SHP77 treated with DMSO at 0.1 percent for 48 hours (cell line): Measurements from ENCODE around the gene MID1IP1.

ENCODE experiments used
- DNase-seq: peaks from one replicate; lab custom pipeline; 2025; lab: John Stamatoyannopoulos, UW

MID1IP1 gene, protein sequence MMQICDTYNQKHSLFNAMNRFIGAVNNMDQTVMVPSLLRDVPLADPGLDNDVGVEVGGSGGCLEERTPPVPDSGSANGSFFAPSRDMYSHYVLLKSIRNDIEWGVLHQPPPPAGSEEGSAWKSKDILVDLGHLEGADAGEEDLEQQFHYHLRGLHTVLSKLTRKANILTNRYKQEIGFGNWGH

DNA sequence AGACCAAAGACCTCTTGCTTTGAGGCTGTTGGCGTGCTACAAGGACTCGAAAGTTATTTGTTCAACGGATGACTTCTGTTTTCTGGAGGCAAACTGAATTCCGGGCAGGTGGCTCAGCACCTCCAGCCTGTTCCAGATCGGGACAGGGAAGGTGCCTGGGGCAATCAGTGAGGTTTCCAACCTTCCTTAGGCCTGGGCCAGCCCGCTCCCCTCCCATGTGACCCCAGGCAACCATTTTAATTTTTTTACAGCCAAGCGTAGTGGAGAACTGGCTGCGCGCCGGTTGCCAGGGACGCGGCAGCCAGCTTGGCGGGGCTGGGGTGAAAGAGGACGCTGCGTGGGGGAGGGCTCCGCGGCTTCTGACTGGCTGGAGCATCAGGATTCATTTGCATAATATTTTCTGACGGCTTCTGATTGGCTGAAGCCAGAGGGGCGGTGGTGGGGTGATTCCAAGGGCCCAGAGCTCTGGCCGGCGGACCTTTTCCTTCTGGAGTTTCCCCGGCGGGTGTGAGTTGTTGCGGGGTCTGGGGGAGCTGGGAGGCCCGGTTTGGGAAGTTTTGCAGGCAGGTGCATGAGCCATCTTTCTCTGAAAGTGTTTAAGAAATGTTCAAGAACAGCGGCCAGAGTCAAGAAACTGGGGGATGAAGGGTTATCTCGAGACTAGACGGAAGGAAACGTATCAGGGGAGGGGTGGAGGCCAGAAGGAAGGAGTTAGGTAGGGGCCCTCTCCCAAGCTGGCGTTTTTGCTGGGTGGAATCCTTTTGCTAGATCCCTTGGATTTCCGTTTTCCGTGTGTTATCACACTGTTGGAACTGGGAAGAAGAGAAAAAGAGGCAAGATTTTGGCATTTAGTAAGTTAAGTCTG, at the start of gene MID1IP1:
MID1IP1 (plus strand) TSS at position 479 of the 865 bp plus-strand sequence. CDS start 3,488 bp downstream, outside the sequence.
- DNase-seq, result peak; percentile 71

DNA sequence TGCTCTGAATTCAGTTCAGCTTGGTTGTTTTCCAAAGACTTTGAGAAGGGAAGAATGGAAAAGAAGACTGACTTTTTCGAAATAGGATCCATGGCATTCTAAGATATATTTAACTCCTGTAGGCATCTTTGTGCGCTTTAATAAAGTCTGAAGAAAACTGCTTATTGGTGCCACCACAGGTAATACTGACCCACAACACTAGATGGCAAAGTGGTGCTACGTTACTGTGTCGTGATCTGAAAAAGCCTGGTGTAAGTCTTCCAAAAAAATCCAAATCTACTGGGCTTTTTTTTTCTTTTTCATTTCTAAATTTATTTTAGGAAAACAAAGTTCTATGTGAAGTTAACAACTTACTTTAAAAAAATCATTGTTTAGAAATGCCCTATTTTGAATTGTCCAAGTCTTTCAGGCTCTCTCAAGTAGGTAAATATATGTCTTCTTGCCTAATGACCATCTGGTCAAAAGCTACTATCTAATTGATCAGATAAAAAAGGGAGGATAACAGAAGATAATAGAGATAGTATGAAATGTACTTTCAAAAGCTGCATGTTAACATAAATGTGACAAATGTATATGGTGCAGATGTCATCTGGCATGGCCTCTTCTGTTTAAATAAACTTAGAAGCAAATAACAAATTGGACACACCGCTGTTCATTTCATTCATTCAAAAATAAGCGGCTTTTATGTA, 47.0 kb upstream of the MID1IP1 start:
- peak; percentile 1 for DNase-seq

DNA sequence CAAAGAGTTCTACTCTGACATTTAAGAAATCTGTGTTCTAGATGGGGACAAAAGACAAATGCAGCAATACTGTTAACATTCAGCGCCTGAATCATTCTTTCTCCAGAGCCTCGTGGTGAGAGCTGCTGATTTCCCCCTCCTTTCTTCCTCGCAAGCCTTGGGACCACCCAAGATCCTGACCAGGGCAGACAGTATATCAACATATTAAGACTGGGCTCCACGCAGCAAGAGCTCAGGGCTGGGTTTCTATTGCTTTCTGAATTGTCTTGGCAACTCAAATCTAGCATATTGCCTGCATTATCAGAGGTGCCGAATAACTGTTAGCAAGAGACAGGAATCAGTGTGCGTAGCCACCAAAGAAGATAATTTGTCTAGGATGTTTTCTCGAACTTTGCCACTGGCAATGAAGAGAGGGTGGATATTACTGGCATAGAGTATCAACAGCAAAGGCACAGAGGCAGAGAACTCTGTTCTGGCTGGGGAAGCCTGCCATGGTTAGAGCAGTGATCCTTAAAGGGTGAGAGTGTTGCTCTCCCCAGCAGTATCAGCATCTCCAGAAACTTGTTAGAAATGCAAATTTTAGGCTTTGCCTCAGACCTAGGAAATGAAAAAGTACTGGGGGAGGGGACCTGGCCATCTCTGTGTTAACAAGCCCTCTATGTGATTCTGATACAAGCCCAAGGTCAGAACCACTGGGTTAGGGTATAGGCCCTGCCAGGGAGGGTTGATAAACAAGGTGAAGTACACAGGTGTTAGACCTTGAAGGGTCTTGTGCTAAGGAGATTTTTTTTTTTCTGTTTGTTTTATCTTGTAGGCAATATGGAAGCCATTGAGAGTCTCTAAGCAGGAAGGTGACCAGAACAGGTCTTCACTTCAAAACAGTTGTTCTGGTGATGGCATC, 46.2 kb upstream of the MID1IP1 start:
- DNase-seq, result no peak

DNA sequence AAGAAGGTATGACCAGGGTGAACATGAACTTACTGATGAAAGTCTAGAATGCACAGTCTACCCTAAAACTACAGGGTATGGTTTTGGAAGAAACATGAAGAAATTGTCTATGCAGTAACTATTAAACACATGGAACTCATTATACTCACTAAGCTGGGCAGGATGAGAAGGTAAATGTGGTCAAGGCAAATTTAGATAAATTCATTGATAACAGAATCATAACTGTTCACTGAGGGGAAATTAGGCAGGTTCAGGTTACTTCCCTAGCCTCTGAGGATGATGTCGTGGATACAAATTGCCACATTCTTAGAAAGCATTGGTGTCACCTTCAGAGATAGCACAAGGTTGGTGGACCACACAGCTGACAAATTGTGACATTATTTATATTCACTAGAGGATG, 40.4 kb upstream of the MID1IP1 start:
- DNase-seq, result no peak

DNA sequence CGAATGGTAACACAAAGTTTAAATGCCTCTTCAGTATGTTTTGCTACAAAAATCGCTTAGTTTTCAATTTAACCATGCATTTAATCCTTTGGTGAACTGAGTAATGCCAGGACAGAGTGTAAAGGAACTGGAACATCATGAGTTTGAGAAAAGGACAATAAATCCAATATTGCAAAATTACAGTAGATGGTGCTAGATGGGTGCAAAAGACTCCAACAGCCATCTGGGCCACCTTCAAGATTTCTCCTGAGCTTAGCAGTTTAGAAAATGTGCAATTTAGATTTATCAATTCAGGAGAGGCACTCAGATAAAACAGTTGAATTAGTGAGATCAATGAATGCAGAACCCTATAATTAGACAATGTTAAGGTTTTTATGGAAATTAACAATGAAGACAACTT, 33.2 kb upstream of the MID1IP1 start:
- DNase-seq, result no peak

DNA sequence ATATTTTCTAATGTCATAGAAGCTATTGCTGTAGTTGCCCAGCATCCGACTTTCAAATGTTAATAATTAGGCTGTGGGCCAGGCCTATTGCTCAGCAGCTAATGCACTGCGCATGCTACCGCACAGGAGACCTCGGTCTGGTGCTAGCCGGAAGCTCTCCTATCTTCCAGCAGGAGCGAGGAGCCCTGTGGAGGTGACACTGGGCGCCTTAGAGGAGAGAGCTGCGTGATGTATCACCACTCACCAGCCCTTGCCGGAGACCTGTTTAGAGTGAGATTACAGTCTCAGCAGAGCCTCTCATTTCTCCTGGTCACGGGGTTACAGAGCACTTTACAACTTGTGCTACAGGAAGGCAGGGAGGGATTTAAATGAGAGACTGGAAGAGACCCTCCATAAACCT, 31.1 kb upstream of the MID1IP1 start:
- no peak for DNase-seq

DNA sequence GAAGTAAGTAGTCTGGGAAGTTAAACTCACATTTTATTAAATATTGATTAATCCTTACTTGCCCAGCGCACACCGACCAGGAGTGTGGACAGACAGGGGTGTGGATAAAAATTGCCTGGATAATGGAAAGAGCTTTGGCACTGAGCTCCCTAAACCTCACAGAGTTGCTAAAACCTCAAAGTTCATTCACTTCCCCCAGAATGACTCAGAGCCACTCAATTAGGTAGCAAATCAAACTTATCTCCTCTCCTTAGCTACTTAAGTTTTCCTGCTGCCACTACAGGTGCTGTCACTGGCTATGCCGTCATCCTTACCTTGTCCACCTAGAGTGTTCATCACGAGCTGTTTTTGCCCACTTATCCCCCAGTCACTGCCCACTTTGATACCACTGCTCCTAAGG, 27.0 kb upstream of the MID1IP1 start:
- DNase-seq, result no peak

DNA sequence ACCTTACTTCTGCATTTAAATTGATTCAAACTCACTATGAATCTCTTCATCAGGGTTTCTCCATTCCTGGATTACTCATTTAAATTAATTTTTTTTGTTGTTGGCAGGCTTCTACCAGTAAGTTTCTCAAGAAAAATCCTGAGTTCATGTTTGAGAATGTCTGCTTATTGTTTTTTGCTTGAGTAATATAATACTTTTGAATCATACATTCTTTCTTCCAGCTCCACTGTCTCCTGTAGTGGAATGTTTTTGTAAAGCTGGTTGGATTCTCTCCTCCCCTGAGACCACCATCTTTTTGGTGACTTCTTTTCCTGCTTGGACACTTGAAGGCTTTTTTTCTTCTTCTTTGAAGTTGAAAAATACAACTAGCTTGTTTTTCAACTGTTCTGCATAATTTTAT, 4.3 kb upstream of the MID1IP1 start:
- DNase-seq, result no peak

DNA sequence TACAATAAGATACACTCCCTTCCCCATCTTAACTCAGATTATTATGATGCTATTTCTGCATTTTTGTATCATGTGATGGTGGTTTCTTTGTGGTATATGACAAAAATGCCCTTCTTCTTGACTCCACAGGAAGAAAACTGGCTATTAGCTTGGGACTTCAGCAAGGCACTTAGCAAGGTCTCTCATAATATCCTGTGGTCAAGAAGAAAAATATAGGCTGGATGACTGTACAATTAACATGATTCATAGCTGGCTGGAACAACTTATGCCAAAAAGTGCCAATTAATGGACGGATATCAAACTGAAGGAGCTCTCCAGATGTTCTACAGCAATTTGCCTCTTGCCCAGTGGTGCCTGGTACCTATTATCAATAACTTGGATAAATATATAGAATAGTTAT, 2.3 kb upstream of the MID1IP1 start:
- no peak for DNase-seq

DNA sequence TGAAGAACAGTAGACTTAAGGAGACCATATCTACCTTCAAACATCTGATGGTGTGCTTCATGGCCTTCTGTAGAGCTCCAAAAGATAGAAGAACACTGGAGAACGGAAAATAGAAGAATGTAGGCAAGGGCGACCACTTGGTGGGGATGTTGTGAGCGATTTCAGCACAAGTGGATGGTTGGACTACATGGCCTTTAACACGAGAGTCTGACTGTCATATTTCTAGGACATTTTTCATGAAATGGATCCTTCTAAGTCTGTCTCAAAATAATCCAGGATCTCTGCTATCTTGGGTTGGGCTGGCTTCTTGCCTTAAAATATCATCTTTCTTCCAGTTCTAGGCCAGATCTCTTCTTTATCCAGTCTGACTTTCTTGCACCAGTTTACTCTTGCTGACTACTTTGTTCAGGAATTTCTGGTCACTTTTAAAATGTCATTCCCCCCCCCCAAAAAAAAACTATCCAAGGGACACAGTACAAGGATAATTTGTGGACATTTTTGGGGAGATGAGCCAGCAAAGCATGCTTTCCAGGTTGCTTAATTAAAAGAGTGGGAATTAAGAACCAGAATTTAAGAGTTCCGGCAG, 1.2 kb upstream of the MID1IP1 start:
- no peak for DNase-seq

DNA sequence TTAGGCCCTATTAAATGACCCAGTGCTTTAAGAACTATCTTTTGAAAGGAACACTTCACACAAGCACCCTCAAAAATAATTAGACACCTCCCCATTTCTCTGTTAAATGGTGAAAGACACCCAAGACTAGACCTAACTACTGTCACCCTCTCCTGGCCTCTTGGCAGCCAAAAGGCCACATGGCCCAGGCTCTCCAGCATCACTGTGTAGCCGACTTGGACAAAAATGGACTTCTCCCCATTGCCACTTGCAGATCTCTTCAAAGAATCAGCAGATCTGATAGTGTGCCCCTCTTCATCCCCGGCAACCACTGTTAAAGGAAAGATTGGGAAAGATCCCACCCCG, 2.0 kb downstream of the MID1IP1 start:
- no peak for DNase-seq

DNA sequence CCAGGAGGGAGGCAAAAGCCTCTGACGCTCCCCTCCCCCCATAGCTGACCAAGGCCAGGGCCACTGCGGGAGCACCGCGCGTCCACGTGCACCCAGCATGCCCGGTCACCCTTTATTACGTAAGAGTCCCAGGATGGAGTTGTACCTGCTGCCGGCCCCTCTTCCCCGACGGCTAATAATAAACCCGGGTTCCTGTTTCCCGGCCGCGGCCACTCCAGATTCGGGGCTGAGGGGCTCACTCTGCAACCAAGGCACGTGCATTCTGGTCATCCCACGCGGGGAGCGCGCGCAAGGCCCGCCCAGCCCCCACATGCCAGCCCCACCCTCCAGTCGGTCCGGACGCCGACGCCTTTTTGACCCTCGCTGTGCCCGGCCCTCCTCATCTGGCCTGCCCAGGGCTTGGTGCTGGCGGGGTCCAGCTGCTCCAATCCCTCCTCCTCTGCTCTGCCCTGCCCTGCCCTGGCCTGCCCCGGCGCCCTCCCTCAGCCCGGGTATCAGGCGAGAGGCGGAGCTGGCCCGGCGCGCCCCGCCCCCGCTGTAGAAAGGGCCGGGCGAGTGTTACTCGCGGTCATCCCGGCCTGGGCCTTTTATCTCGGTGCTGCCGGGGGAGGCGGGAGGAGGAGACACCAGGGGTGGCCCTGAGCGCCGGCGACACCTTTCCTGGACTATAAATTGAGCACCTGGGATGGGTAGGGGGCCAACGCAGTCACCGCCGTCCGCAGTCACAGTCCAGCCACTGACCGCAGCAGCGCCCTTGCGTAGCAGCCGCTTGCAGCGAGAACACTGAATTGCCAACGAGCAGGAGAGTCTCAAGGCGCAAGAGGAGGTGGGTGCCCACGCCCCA, 2.6 kb downstream of the MID1IP1 start:
- DNase-seq, result peak; percentile 54

DNA sequence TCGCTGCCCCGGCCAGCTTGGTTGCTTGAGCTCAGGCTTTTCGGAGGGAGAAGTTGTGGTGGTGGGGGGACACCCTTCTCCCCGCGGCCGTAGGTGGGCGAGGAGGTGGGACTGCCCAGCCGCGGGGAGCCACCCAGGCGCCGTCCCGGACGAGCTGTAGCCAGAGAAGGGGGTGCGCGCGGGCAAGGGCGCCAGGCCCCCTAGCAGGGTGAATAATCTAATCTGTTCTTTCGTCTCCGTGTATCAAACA, 3.1 kb downstream of the MID1IP1 start:
- DNase-seq, result no peak

DNA sequence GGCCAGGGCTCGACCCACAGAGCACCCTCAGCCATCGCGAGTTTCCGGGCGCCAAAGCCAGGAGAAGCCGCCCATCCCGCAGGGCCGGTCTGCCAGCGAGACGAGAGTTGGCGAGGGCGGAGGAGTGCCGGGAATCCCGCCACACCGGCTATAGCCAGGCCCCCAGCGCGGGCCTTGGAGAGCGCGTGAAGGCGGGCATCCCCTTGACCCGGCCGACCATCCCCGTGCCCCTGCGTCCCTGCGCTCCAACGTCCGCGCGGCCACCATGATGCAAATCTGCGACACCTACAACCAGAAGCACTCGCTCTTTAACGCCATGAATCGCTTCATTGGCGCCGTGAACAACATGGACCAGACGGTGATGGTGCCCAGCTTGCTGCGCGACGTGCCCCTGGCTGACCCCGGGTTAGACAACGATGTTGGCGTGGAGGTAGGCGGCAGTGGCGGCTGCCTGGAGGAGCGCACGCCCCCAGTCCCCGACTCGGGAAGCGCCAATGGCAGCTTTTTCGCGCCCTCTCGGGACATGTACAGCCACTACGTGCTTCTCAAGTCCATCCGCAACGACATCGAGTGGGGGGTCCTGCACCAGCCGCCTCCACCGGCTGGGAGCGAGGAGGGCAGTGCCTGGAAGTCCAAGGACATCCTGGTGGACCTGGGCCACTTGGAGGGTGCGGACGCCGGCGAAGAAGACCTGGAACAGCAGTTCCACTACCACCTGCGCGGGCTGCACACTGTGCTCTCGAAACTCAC, 3.6 kb downstream of the MID1IP1 start:
- no peak for DNase-seq

DNA sequence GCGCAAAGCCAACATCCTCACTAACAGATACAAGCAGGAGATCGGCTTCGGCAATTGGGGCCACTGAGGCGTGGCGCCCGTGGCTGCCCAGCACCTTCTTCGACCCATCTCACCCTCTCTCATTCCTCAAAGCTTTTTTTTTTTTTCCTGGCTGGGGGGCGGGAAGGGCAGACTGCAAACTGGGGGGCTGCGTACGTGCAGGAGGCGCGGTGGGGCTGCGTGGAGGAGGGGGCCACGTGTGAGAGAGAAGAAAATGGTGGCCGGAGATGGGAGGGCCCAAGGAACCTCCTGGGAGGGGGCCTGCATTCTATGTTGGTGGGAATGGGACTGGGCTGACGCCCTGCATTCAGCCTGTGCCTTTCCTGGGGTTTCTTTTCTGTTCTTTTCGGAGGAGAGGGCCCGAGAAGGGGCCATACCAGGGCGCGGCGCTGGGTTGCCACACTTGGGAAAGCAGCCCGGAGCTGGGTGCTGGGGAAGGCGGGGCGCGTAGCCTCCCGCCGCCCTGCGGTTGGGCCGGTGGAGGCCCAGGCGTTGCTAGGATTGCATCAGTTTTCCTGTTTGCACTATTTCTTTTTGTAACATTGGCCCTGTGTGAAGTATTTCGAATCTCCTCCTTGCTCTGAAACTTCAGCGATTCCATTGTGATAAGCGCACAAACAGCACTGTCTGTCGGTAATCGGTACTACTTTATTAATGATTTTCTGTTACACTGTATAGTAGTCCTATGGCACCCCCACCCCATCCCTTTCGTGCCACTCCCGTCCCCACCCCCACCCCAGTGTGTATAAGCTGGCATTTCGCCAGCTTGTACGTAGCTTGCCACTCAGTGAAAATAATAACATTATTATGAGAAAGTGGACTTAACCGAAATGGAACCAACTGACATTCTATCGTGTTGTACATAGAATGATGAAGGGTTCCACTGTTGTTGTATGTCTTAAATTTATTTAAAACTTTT, 4.5 kb downstream of the MID1IP1 start:
- DNase-seq, result no peak

DNA sequence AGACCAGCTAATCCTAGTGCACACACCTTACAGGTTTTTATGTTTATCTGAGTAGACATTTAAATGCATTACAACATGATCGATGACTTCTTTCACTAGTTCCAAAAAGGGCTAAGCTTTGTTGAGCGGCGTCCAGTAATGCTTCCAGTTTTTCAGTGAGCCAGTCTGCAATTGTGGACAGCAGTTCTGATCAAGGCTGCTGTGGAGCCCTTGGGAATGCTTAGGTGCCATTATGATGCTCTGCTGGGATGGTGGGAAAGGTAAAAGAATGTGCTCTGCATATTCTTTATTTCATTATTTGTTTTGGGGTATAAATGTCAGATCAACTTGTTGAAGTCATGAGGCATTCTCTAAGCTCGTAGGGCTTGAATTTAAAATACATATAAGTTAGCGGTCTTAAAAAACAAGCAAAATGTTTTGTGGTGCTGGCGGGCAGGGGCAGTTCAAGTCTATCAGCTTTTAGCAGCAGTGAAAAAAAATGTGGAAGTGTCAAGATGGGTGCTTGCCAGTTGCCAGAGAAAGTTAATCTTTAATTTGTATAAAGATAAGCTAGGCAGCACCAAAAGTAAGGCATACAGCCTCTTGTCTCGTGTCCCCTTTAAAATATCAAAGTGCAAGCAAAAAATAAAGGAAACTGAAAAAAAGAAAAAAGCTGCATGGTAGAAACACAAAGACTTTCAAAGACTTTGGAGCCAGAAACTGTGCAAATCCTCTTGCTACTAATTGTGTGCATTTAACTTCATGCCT, 5.8 kb downstream of the MID1IP1 start:
- DNase-seq, result no peak

DNA sequence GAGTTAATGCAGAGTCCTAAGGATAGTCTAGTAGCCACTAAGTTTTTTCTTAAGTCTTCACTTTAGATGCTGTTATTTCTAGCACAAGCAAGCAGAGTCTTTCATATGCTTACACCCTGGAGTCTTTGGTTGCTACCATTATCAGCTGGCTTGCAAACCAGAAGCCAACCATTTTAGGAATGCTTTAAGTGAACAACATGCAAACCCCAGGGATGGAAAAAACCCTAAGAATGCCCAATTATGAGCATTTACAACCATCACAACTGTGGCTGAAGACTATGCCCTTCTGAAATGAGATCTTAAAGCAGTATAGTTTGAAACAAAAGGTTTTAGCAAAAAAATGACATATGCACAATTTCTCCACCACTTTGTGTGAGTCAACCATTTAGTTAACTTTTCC, 6.6 kb downstream of the MID1IP1 start:
- no peak for DNase-seq

DNA sequence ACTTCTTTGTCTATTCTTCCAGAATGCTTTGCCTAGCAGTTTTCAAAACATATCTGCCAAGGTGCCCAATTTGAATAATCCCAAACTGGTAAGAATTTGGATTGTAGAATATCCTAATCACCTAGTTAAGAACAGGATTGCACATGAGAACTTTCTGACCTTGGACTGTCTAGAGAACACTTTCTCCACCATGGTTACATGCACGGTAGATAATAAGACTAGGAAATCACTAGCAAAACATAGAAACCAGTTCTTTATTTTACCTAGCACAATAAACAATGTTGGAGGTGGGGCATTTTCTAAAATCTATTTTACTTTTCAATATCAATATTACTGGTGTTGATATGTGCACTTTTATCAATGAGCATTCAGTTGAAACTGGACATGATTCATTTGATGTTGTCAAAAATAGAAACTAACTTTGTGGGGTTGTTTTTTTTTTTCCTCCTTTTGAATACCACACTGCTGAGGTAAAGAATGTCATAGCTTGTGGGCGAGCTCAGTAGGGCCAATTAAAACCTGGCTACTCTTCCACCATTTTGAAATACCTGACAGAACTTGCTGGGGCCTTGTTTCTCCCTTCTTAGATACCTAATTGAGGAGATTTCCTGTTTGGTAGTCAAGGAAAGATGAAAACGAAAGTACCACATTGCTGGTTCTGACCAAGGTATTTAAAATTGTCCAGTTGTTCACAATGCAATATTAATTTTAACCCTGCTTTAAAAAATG, 10.4 kb downstream of the MID1IP1 start:
- DNase-seq, result no peak
